Effector memory CD4-positive, alpha-beta T cell (primary cell): Measurements from ENCODE around the gene CABLES1.
"Not testable (repeated sequence)": the region's sequence is repeated elsewhere in the genome, so short reads cannot be mapped to it uniquely, and the experiment has no call there.

Source experiments
- DNase-seq, 3 donors: peaks; one replicate each; pipeline ENCODE4 v3.0.0-alpha.2; 2020
- H3K27ac ChIP-seq: 2 replicates; pipeline ENCODE4 v1.7.0; 2013; ENCODE audit warnings: mild to moderate bottlenecking, low read length, moderate library complexity; ENCODE audit not compliant: insufficient read depth, poor library complexity, severe bottlenecking
- H3K27me3 ChIP-seq: replicated peaks from 2 replicates; pipeline ENCODE4 v1.7.0; 2013; ENCODE audit warnings: mild to moderate bottlenecking, low read length; ENCODE audit not compliant: insufficient read depth, control insufficient read depth, poor library complexity, severe bottlenecking
- H3K36me3 ChIP-seq: 2 replicates; pipeline ENCODE4 v1.7.0; 2013; ENCODE audit warnings: mild to moderate bottlenecking, low read length, moderate library complexity; ENCODE audit not compliant: control insufficient read depth, insufficient read depth
- H3K4me1 ChIP-seq: 2 replicates; pipeline ENCODE4 v1.7.0; 2013; ENCODE audit warnings: low read length, mild to moderate bottlenecking; ENCODE audit not compliant: control insufficient read depth, insufficient read depth, poor library complexity, severe bottlenecking
- H3K4me3 ChIP-seq: 2 replicates; pipeline ENCODE4 v1.7.0; 2013; ENCODE audit warnings: low read length, low read depth, mild to moderate bottlenecking; ENCODE audit not compliant: insufficient read depth, poor library complexity, severe bottlenecking
- H3K9me3 ChIP-seq: 2 replicates; pipeline ENCODE4 v1.7.0; 2013; ENCODE audit warnings: mild to moderate bottlenecking, low read length, moderate library complexity; ENCODE audit not compliant: control insufficient read depth

The CABLES1 gene

GRCh38 chr18:23097016-23097415 lies 38.3 kb upstream of the CABLES1 start:
- not testable (repeated sequence) for H3K36me3 ChIP-seq, DNase-seq, H3K27me3 ChIP-seq, H3K27ac ChIP-seq, H3K4me3 ChIP-seq, H3K9me3 ChIP-seq, H3K4me1 ChIP-seq

DNA sequence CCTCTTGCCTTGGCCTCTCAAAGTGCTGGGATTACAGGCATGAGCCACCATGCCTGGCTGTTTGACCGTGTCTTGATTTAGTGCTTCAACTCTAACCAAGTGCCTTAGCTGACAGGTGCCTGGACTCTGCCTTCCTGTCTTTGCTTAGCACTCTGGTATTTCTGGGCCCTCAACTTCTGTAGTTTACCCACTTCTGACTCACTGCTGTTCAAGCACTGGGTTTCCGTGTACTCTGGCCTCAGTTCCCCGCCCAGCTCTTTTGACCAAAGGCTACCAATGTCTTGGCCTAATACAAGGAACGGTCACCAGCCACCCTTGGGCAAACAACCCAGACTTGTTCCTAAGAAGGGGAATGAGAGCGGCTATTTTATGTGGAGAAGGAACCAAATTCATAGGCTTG lies 35.7 kb upstream of the CABLES1 start:
- no peak for DNase-seq
- Histone ChIP-seq H3K36me3 (no peaks in the 10 kb centered on the region), H3K4me1 (no peaks in the 10 kb centered on the region), H3K9me3 (no peaks in the 10 kb centered on the region), H3K27me3 (no peaks in the 10 kb centered on the region), H3K4me3 (no peak overlapping the region), H3K27ac (no peak overlapping the region)

DNA sequence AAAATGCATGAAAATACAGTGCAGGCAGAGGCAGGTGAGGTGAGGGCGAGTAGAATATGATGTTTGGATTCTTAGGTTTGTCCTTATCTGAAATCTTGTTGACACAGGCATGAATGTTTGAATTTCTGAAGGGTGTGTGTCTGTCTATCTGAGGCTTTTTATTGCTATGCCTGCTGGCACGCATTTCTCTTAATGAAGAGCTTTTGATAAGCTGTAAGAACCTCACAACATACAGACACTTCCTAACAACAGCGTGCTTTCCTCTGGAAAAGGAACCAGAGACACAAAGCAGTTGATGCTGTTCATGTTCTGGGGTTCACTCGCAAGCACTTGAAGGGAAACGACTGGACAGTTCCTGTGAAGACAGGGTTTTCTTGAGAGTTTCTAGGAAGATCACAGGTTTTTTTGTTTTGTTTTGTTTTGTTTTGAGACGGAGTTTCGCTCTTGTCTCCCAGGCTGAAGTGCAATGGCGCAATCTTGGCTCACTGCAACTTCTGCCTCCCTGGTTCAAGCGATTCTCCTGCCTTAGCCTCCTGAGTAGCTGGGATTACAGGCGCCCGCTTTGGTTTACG lies 33.3 kb upstream of the CABLES1 start:
- Histone ChIP-seq H3K36me3 (no peaks in the 10 kb centered on the region), H3K4me1 (no peaks in the 10 kb centered on the region), H3K9me3 (no peaks in the 10 kb centered on the region), H3K27ac (no peak overlapping the region), H3K4me3 (no peak overlapping the region), H3K27me3 (no peaks in the 10 kb centered on the region)
- DNase-seq = no peak

GRCh38 chr18:23102493-23103261 lies 32.6 kb upstream of the CABLES1 start:
- no peak overlapping the region for H3K4me3 ChIP-seq

GRCh38 chr18:23103449-23103848 lies 31.8 kb upstream of the CABLES1 start:
- H3K4me3 ChIP-seq = no peak overlapping the region
- H3K36me3 ChIP-seq = no peaks in the 10 kb centered on the region
- H3K4me1 ChIP-seq = no peaks in the 10 kb centered on the region
- H3K27ac ChIP-seq = no peak overlapping the region
- no peak for DNase-seq
- no peaks in the 10 kb centered on the region for H3K9me3 ChIP-seq
- no peaks in the 10 kb centered on the region for H3K27me3 ChIP-seq

More at GRCh38 chr18:23102493-23103261, 32.6 kb upstream of the CABLES1 start:
- no peaks in the 10 kb centered on the region for H3K36me3 ChIP-seq
- no peaks in the 10 kb centered on the region for H3K4me1 ChIP-seq
- no peaks in the 10 kb centered on the region for H3K9me3 ChIP-seq
- DNase-seq = no peak
- H3K27me3 ChIP-seq = no peaks in the 10 kb centered on the region
- H3K27ac ChIP-seq = no peak overlapping the region

GRCh38 chr18:23105030-23105429 lies 30.3 kb upstream of the CABLES1 start:
- H3K27ac ChIP-seq = no peak overlapping the region
- no peaks in the 10 kb centered on the region for H3K36me3 ChIP-seq
- no peak overlapping the region for H3K4me3 ChIP-seq
- H3K9me3 ChIP-seq = no peaks in the 10 kb centered on the region
- no peak for DNase-seq
- no peaks in the 10 kb centered on the region for H3K4me1 ChIP-seq
- H3K27me3 ChIP-seq = no peaks in the 10 kb centered on the region

- no peaks in the 10 kb centered on the region for H3K9me3 ChIP-seq
- no peaks in the 10 kb centered on the region for H3K36me3 ChIP-seq
- H3K27ac ChIP-seq = no peak overlapping the region
- H3K4me3 ChIP-seq = no peak overlapping the region
- no peaks in the 10 kb centered on the region for H3K27me3 ChIP-seq
- no peak for DNase-seq
- no peaks in the 10 kb centered on the region for H3K4me1 ChIP-seq
Observed at GRCh38 chr18:23105581-23106219, 29.6 kb upstream of the CABLES1 start.

GRCh38 chr18:23106575-23106974 lies 28.7 kb upstream of the CABLES1 start:
- no peak overlapping the region for H3K4me3 ChIP-seq
- DNase-seq = no peak
- H3K9me3 ChIP-seq = no peaks in the 10 kb centered on the region
- no peaks in the 10 kb centered on the region for H3K27me3 ChIP-seq
- H3K4me1 ChIP-seq = no peaks in the 10 kb centered on the region
- H3K36me3 ChIP-seq = no peaks in the 10 kb centered on the region
- no peak overlapping the region for H3K27ac ChIP-seq

- no peak for DNase-seq
- Histone ChIP-seq H3K4me3 (no peak overlapping the region), H3K9me3 (no peaks in the 10 kb centered on the region), H3K36me3 (no peaks in the 10 kb centered on the region), H3K27me3 (no peaks in the 10 kb centered on the region), H3K27ac (no peak overlapping the region), H3K4me1 (no peaks in the 10 kb centered on the region)
Observed at GRCh38 chr18:23107718-23108117, 27.6 kb upstream of the CABLES1 start.

GRCh38 chr18:23108496-23108895 lies 26.8 kb upstream of the CABLES1 start:
- H3K4me3 ChIP-seq = no peak overlapping the region
- DNase-seq = no peak
- no peaks in the 10 kb centered on the region for H3K36me3 ChIP-seq
- H3K4me1 ChIP-seq = no peaks in the 10 kb centered on the region
- H3K27me3 ChIP-seq = no peaks in the 10 kb centered on the region
- no peaks in the 10 kb centered on the region for H3K9me3 ChIP-seq
- H3K27ac ChIP-seq = no peak overlapping the region
